ENCODE results near the gene MEF2D. TPM values are rescaled to one million over a fixed set of nuclear protein-coding genes. Genes with fewer than 3 reads are reported as not detected.

The MEF2D gene
- total RNA-seq, 1 donor from 2014 or later, result 106 TPM

DNA sequence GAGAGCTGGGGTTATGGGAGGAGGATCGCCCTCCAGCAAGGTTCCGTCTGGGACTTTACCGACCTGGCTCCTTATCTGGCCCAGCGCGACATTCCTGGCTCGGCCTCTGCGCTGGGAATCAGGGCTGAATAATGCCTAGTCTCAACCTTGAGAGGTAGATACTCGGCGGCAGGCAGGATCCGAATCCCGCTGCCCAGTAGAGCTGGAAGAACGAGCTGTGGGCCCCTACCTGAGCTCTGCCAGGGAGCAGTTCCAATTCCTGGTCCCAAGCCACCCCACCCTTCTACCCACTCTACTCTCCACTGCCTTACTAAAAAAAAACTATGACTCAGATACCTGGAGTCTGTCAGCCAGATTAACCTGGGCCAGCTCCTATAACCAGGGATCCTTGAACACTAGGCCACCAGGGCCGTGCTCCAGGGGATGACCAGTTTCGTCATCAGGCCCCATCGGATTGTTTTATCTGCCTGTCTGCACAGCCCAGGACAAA lies 77.9 kb downstream of the MEF2D start:
- no peaks in the 10 kb centered on the region for H3K9me3 ChIP-seq
- intact Hi-C loops (cut with DNase I), result no loop called here
- H3K4me3 ChIP-seq, result no peak overlapping the region
- no peak overlapping the region for H3K27ac ChIP-seq
- H3K27me3 ChIP-seq, result peaks cover 27% of the 10 kb centered on the region
- H3K4me1 ChIP-seq, result peaks cover 15 to 16% of the 10 kb centered on the region in 2 donors
- TF ChIP-seq, protein P1, sequence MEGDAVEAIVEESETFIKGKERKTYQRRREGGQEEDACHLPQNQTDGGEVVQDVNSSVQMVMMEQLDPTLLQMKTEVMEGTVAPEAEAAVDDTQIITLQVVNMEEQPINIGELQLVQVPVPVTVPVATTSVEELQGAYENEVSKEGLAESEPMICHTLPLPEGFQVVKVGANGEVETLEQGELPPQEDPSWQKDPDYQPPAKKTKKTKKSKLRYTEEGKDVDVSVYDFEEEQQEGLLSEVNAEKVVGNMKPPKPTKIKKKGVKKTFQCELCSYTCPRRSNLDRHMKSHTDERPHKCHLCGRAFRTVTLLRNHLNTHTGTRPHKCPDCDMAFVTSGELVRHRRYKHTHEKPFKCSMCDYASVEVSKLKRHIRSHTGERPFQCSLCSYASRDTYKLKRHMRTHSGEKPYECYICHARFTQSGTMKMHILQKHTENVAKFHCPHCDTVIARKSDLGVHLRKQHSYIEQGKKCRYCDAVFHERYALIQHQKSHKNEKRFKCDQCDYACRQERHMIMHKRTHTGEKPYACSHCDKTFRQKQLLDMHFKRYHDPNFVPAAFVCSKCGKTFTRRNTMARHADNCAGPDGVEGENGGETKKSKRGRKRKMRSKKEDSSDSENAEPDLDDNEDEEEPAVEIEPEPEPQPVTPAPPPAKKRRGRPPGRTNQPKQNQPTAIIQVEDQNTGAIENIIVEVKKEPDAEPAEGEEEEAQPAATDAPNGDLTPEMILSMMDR (IDR thresholded peaks at IDR 0.05), result no peak
- H3K36me3 ChIP-seq, result no peaks in the 10 kb centered on the region
- DNase-seq (ENCODE audit: low spot score in 2 of 2), result no peak

DNA sequence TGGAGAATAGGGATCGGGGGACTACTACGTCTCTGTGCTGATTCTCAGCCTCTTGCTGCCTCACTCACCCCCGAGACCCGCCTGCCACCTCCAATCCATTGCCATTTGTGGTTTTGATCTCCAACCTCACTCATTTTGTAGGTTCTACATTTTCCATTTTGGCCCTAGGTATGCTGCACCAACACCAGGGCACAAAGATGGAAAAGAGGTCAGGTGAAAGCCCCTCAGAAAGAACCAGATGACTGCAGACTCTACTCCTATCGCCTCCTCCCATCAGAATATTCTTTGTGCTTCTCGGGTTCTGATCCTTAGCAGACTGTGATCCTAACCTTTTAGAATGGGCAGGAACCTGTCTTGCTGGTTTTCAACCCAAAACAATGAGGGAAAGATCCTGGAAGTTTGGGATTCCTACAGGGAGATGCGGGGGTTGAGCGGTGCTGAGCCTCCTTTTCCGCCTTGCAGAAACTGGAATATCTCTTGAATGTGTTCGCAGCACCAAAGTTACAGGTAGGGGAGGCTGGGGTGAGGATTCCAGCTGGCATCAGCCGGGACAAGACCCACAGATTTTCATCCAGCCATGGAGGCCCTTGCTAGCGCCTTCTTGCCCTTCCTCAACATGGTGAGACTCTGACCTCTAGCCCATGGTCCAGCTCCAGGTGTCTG lies 78.5 kb downstream of the MEF2D start:
- Histone ChIP-seq H3K27ac (no peak overlapping the region), H3K4me1 (peaks cover 15 to 16% of the 10 kb centered on the region in 2 donors), H3K9me3 (no peaks in the 10 kb centered on the region), H3K36me3 (no peaks in the 10 kb centered on the region), H3K27me3 (peaks cover 27% of the 10 kb centered on the region), H3K4me3 (peak overlapping the region; percentile 51 to 61)
- DNase-seq (ENCODE audit: low spot score in 2 of 2), result no peak
- TF ChIP-seq, protein P1 (IDR thresholded peaks at IDR 0.05), result no peak
- intact Hi-C loops (cut with DNase I), result no loop called here

DNA sequence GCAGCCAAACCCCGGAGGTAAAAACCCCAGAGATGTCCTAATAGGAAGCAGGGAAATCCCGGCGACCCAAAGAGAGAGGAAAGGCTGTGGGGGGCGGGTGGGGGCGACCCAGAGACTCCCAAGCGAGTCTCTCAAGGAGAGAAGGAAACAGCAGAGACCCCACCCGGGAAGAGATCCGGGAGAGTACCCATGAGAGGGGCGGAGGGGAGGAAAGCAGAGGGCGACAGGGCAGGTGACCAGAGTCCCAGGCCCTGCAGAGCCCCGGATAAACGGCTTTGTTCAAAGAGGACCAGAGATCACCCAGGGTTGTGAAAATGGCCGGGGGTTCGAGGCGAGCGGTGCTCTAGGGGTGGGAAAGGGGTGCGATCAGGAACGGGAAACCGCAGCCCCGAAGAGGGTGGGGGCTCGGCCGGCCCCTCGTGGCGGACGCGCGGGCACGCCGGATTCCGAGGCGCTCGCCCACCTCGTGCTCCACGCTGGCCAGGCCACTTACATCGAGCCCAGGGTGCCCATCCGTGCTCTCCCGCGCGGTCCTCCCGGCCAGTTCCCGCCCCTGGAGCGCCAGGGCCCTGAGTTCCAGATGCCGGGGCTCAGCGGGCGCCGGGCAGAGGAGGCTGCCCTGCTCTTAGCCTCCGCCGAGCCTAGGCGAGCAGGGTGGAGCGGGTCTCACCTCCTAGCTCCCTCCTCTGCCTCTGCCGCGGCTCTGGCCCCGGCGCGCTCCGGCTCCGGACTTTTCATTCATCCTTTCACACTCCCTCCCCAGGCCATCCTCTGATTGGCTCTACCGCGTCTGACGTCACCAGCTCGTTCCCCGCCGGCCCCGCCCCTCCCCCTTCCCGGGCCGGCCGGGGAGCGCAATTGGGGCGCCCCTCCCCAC lies 79.3 kb downstream of the MEF2D start:
- Histone ChIP-seq H3K4me1 (peaks cover 15 to 16% of the 10 kb centered on the region in 2 donors), H3K27ac (no peak overlapping the region), H3K9me3 (no peaks in the 10 kb centered on the region), H3K36me3 (no peaks in the 10 kb centered on the region), H3K27me3 (peaks cover 27% of the 10 kb centered on the region), H3K4me3 (peak overlapping the region; percentile 51 to 61)
- intact Hi-C loops (cut with DNase I), result no loop called here
- TF ChIP-seq, protein P1 (IDR thresholded peaks at IDR 0.05), result no peak
- peak; percentile 38 to 82 for DNase-seq (ENCODE audit: low spot score in 2 of 2)

DNA sequence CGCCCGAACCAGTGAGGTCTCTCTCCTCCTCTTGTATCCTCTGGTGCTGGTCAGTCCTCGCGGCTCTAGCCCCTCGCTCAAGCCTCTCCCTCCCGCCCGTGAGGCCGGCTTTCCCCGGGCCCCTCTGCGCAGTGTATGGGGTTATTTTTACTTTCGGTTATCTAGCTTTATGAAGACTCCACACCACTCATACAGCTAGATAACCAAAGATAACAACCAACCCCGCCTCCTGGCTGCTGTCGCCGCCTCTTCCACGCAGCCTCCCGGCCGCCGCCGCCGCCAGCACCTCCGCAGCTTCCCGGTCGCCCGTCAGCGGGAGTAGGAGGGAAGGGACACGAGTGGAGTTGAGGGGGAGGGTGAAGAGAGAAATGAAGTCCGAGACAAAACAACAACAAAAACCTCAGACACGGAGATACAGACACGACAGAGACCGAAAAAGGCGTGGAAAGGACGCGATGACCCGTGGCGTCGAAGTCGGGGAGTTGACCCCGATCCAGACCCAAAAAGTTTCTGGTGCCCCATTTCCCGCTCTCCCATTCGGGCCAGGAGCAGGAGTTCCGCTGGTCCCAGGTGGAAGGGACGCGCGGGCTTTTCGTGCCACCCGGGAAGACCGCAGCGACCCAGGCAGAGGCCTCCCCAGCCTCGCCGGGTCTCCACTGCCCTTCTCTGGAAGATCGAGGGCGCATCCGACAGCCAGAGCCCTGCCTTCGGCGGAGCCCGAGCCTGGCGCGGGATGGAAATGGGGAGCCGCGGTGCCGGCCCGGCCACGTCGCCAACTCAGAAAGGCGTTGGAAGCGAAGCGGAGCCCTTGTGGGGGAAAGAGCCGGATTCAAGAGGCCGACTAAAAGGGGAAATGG lies 80.1 kb downstream of the MEF2D start:
- DNase-seq (ENCODE audit: low spot score in 2 of 2), result no peak
- H3K27me3 ChIP-seq, result peaks cover 27% of the 10 kb centered on the region
- intact Hi-C loops (cut with DNase I), result no loop called here
- no peaks in the 10 kb centered on the region for H3K9me3 ChIP-seq
- peak overlapping the region; percentile 51 to 61 for H3K4me3 ChIP-seq
- peaks cover 15 to 16% of the 10 kb centered on the region in 2 donors for H3K4me1 ChIP-seq
- no peaks in the 10 kb centered on the region for H3K36me3 ChIP-seq
- TF ChIP-seq, protein P1 (IDR thresholded peaks at IDR 0.05), result no peak
- H3K27ac ChIP-seq, result no peak overlapping the region

DNA sequence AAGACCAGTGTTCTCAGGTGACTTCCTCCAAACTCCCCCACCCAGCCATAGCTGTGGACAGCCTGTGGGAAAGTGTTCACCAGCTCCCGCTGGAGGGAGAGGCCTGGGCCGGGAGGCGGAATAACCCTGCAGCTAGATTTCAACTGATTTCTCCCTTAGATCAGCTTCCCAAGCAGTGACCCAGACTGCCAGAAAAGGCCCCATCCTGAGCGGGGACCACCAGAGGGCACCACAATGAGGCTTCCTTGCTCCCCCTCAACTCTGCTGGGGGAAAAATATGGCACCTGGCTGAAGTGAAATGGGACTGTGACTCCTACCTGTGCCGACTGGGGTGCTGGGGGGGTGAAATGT lies 80.7 kb downstream of the MEF2D start:
- Histone ChIP-seq H3K27me3 (peaks cover 27% of the 10 kb centered on the region), H3K27ac (no peak overlapping the region), H3K4me3 (peak overlapping the region; percentile 51 to 61), H3K9me3 (no peaks in the 10 kb centered on the region), H3K36me3 (no peaks in the 10 kb centered on the region), H3K4me1 (peaks cover 15 to 16% of the 10 kb centered on the region in 2 donors)
- no peak for DNase-seq (ENCODE audit: low spot score in 2 of 2)
- TF ChIP-seq, protein P1 (IDR thresholded peaks at IDR 0.05), result no peak
- intact Hi-C loops (cut with DNase I), result no loop called here
